ENCODE results near the gene SCN3B. TPM values are rescaled to one million over a fixed set of nuclear protein-coding genes. Genes with fewer than 3 reads are reported as not detected.
A peak's percentile ranks its signal among the peaks of the same experiment; 100 is the strongest.

Gene SCN3B, protein sequence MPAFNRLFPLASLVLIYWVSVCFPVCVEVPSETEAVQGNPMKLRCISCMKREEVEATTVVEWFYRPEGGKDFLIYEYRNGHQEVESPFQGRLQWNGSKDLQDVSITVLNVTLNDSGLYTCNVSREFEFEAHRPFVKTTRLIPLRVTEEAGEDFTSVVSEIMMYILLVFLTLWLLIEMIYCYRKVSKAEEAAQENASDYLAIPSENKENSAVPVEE
- total RNA-seq (2016; rRNA removed; fragmentation: Illumina TruSeq; extraction: Trizol) (0.07 TPM in 1 of 2 replicates, not detected in the other), polyA plus RNA-seq (2011; rRNA removed) (0.05 and 0.11 TPM in 2 replicates), polyA minus RNA-seq (2011; rRNA and poly(A)+ RNA removed; ENCODE audit: low replicate concordance) (0.05 TPM in 1 of 2 replicates, not detected in the other), Bru-seq, nascent RNA (percentile 21 among the genes with signal in this experiment), BruChase-seq, experiment 1, labeled RNA remaining after a 6-hour chase (percentile 29 among the genes with signal in this experiment), BruChase-seq, experiment 2, labeled RNA remaining after a 2-hour chase (percentile 23 among the genes with signal in this experiment)
- not detected in 2 replicates for total RNA-seq (2016; cell fraction: cytosol; rRNA removed; fragmentation: Illumina TruSeq; extraction: Trizol; ENCODE audit: low read depth)
- 0.11 TPM in 1 of 2 replicates, not detected in the other for total RNA-seq (2016; cell fraction: insoluble cytoplasmic fraction; rRNA removed; fragmentation: Illumina TruSeq; extraction: Trizol)
- 0.03 TPM in 1 of 2 replicates, not detected in the other for total RNA-seq (2016; cell fraction: membrane; rRNA removed; fragmentation: Illumina TruSeq; extraction: Trizol)
- total RNA-seq (2016; cell fraction: nucleus; rRNA removed; fragmentation: Illumina TruSeq; extraction: Trizol), result not detected in 2 replicates
- polyA plus RNA-seq (2011; cell fraction: cytosol; rRNA removed), result 0.04 and 0.07 TPM in 2 replicates
- 0.06 and 0.07 TPM in 2 replicates for polyA plus RNA-seq (2011; cell fraction: nucleus; rRNA removed)
- polyA plus RNA-seq (2012), result 0.05 and 0.07 TPM in 2 replicates
- not detected in 2 replicates for polyA plus RNA-seq (2016; cell fraction: cytosol; fragmentation: Illumina TruSeq; extraction: Trizol; ENCODE audit: low read depth)
- not detected in 2 replicates for polyA plus RNA-seq (2016; cell fraction: insoluble cytoplasmic fraction; fragmentation: Illumina TruSeq; extraction: Trizol; ENCODE audit: low read depth)
- not detected in 2 replicates for polyA plus RNA-seq (2016; cell fraction: membrane; fragmentation: Illumina TruSeq; extraction: Trizol; ENCODE audit: low read depth)
- polyA plus RNA-seq (2016; cell fraction: nucleus; fragmentation: Illumina TruSeq; extraction: Trizol; ENCODE audit: insufficient read depth, low read depth), result 0.11 and 0.40 TPM in 2 replicates
- 0.20 TPM in 1 of 2 replicates, not detected in the other for polyA minus RNA-seq (2011; cell fraction: cytosol; rRNA and poly(A)+ RNA removed)
- 0.12 and 0.52 TPM in 2 replicates for polyA minus RNA-seq (2011; cell fraction: nucleus; rRNA and poly(A)+ RNA removed)
- long read RNA-seq, experiment 1, result 0 reads
- long read RNA-seq, experiment 2, result 0 reads

DNA sequence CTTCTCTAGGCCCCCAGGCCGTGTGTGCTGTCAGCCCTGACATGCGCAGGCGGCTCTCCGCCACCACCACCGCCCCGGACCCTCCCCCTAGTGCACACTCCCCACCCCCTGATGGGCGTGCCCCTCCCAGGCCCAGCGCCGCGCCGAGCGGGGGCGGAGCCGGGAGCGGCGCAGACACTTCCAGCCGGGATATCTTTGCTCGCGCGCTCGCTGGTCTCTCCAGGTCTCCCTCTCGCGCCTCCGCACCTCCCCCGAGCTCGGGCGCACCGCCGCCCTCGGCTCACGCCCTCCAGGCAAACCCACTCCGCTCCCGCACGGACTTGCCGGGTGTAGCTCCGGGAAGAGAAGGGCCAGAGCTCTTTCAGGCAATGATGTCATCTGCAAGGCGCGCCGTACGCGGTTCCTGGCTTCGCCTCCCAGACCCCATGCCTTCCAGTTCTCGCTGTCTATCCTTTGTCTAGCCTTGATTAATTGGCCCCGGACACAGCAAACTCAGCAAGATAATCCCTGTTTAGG, at the start of gene SCN3B:
SCN3B (minus strand) TSS at position 59 of the 516 bp plus-strand sequence. CDS start 823 bp downstream, outside the sequence.
- no peaks in the 10 kb centered on the region for H3K36me3 ChIP-seq (replicated peaks in 1 of 2; ENCODE audit: control insufficient read depth in 1 of 2, insufficient read depth in 2 of 2, low read length in 2 of 2)
- H3K27ac ChIP-seq (ENCODE audit: extremely low read length, insufficient read depth, low read length), result no peak within 1 kb of the TSS
- H3K9ac ChIP-seq (ENCODE audit: insufficient read depth, low read depth, low read length), result no peak within 1 kb of the TSS
- H2AFZ ChIP-seq (ENCODE audit: low read length), result no peak within 1 kb of the TSS
- FAIRE-seq (no peak), DNase-seq (ENCODE audit: low spot score) (peak; percentile 24), ATAC-seq (peak; percentile 95)
- H3K9me3 ChIP-seq (ENCODE audit: low read length), result no peaks in the 10 kb centered on the region
- BruUV-seq (replicated peaks), result no TSS peak
- CTCF ChIA-PET (ENCODE audit: low intra/inter-chr PET ratio, low total read pairs), result no interaction called here
- peak within 1 kb of the TSS; percentile 34 to 66 (median 56); a peak in 4 of 6 replicates for H3K4me3 ChIP-seq (replicated peaks in 1 of 3; ENCODE audit: insufficient read depth in 1 of 3, low read depth in 2 of 3, low read length in 3 of 3)
- H3K79me2 ChIP-seq (ENCODE audit: insufficient read depth, low read length), result no peaks in the 10 kb centered on the region
- no peaks in the 10 kb centered on the region; the same call in 1 of the 2 replicates for H3K4me1 ChIP-seq (ENCODE audit: insufficient read depth, low read length)
- no peak for TF ChIP-seq CREB1 (IDR thresholded peaks at IDR 0.05)
- no peak for TF ChIP-seq CREB1 (CRISPR knock-in tag; IDR thresholded peaks at IDR 0.05)
- TF ChIP-seq ATF7 (IDR thresholded peaks at IDR 0.05), result peak; percentile 35; the same call in 1 of the 2 replicates
- TF ChIP-seq ATF7 (CRISPR knock-in tag; IDR thresholded peaks at IDR 0.05), result no peak
- TF ChIP-seq ZNF543 (CRISPR knock-in tag; IDR thresholded peaks at IDR 0.05), result no peak
- TF ChIP-seq TEAD3 (CRISPR knock-in tag; optimal IDR thresholded peaks at IDR 0.05; ENCODE audit: borderline replicate concordance), result no peak
- peak; percentile 8; the same call in 1 of the 2 replicates for TF ChIP-seq GABPB1 (CRISPR knock-in tag; IDR thresholded peaks at IDR 0.05)
- TF ChIP-seq BORCS8-MEF2B (CRISPR knock-in tag; IDR thresholded peaks at IDR 0.05), result no peak
- TF ChIP-seq, protein P1, sequence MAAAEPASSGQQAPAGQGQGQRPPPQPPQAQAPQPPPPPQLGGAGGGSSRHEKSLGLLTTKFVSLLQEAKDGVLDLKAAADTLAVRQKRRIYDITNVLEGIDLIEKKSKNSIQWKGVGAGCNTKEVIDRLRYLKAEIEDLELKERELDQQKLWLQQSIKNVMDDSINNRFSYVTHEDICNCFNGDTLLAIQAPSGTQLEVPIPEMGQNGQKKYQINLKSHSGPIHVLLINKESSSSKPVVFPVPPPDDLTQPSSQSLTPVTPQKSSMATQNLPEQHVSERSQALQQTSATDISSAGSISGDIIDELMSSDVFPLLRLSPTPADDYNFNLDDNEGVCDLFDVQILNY (CRISPR knock-in tag; conservative IDR thresholded peaks at IDR 0.05), result no peak
- TF ChIP-seq, protein P2, sequence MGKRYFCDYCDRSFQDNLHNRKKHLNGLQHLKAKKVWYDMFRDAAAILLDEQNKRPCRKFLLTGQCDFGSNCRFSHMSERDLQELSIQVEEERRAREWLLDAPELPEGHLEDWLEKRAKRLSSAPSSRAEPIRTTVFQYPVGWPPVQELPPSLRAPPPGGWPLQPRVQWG (CRISPR knock-in tag; IDR thresholded peaks at IDR 0.05; ENCODE audit: borderline replicate concordance, low read depth), result no peak
- TF ChIP-seq MEIS1 (CRISPR knock-in tag; IDR thresholded peaks at IDR 0.05; ENCODE audit: borderline replicate concordance), result no peak
- H4K20me1 ChIP-seq (ENCODE audit: insufficient read depth, low read length), result no peaks in the 10 kb centered on the region
- peaks cover 3 to 18% of the 10 kb centered on the region in 2 experiments; a peak in 2 of 5 replicates for H3K27me3 ChIP-seq (ENCODE audit: control insufficient read depth in 1 of 2, insufficient read depth in 2 of 2, low read length in 2 of 2)
- POLR2A ChIA-PET, result no interaction called here
- intact Hi-C loops (cut with micrococcal nuclease; ENCODE audit: unreplicated experiment) (no loop called here), in situ Hi-C loops (cut with HindIII; ENCODE audit: extremely low pct_ligation_motif_present, low pct_unique_long_range_greater_than_20kb) (no loop called here)
- H3K4me2 ChIP-seq (ENCODE audit: low read depth, low read length), result peak within 1 kb of the TSS; percentile 69
- WGBS (ENCODE audit: low lambda C conversion rate), result 6% methylated on average over 7 of the region's 44 CpGs
